DND-41 (cell line): Measurements from ENCODE around the gene ADGRA3.

Experiments
- ATAC-seq: fragments of 200-7000 bp; cut with Tn5 transposase; 3 replicates; pipeline ENCODE4 v1.9.1; 2021; ENCODE audit warnings: low read depth; ENCODE audit not compliant: insufficient read depth
- DNase-seq: peaks from one replicate; pipeline ENCODE4 v3.0.0-alpha.2; 2020
- H2AFZ ChIP-seq: 2 replicates; pipeline ENCODE4 v1.6.0; 2012; ENCODE audit warnings: low read depth, low read length
- H3K27ac ChIP-seq: 2 replicates; pipeline ENCODE4 v1.5.1; 2012; ENCODE audit warnings: low read length, inconsistent platforms
- H3K27me3 ChIP-seq: fragments of 200-600 bp; sonication (generic); 2 replicates; pipeline ENCODE4 v1.6.0; 2012; ENCODE audit warnings: low read length, mild to moderate bottlenecking, inconsistent platforms; ENCODE audit not compliant: insufficient read depth, poor library complexity
- H3K36me3 ChIP-seq: 2 replicates; pipeline ENCODE4 v1.5.1; 2012; ENCODE audit warnings: low read length, inconsistent platforms; ENCODE audit not compliant: insufficient read depth
- H3K4me1 ChIP-seq: 2 replicates; pipeline ENCODE4 v1.5.1; 2012; ENCODE audit warnings: mild to moderate bottlenecking, low read length; ENCODE audit not compliant: insufficient read depth
- H3K4me2 ChIP-seq: 2 replicates; pipeline ENCODE4 v1.6.0; 2012; ENCODE audit warnings: mild to moderate bottlenecking, moderate library complexity, low read length, inconsistent platforms; ENCODE audit not compliant: insufficient read depth
- H3K4me3 ChIP-seq, 2 experiments: fragments of 200-600 bp in 1 of 2; shearing (Covaris generic) in 1 of 2; 2 replicates each; pipeline ENCODE4 v1.5.1; 2012 to 2016; ENCODE audit warnings: inconsistent platforms in 2 of 2, low read length in 2 of 2, mild to moderate bottlenecking in 2 of 2, low read depth in 1 of 2, moderate library complexity in 1 of 2
- H3K79me2 ChIP-seq: 2 replicates; pipeline ENCODE4 v1.6.0; 2012; ENCODE audit warnings: low read length, inconsistent platforms; ENCODE audit not compliant: insufficient read depth
- H3K9ac ChIP-seq: 2 replicates; pipeline ENCODE4 v1.6.0; 2012; ENCODE audit warnings: low read depth, mild to moderate bottlenecking, inconsistent platforms, low read length, moderate library complexity
- H3K9me3 ChIP-seq: 2 replicates; pipeline ENCODE4 v1.5.1; 2012; ENCODE audit warnings: low read length, moderate library complexity, mild to moderate bottlenecking, inconsistent platforms; ENCODE audit not compliant: insufficient read depth, severe bottlenecking
- H4K20me1 ChIP-seq: 2 replicates; pipeline ENCODE4 v1.6.0; 2012; ENCODE audit warnings: low read length; ENCODE audit not compliant: insufficient read depth
- EZH2 ChIP-seq: IDR thresholded peaks from 3 replicates; pipeline ENCODE4 v1.6.1; 2012; ENCODE audit warnings: borderline replicate concordance, low read depth, mild to moderate bottlenecking, moderate library complexity, low read length, inconsistent platforms; ENCODE audit not compliant: severe bottlenecking
- TF ChIP-seq, protein P1 (sequence below): IDR thresholded peaks from 2 replicates; pipeline ENCODE4 v1.5.1; 2012; ENCODE audit warnings: borderline replicate concordance, low read length, moderate library complexity, mild to moderate bottlenecking; ENCODE audit not compliant: poor library complexity, severe bottlenecking; ENCODE audit errors: extremely low read depth

Gene ADGRA3

DNA sequence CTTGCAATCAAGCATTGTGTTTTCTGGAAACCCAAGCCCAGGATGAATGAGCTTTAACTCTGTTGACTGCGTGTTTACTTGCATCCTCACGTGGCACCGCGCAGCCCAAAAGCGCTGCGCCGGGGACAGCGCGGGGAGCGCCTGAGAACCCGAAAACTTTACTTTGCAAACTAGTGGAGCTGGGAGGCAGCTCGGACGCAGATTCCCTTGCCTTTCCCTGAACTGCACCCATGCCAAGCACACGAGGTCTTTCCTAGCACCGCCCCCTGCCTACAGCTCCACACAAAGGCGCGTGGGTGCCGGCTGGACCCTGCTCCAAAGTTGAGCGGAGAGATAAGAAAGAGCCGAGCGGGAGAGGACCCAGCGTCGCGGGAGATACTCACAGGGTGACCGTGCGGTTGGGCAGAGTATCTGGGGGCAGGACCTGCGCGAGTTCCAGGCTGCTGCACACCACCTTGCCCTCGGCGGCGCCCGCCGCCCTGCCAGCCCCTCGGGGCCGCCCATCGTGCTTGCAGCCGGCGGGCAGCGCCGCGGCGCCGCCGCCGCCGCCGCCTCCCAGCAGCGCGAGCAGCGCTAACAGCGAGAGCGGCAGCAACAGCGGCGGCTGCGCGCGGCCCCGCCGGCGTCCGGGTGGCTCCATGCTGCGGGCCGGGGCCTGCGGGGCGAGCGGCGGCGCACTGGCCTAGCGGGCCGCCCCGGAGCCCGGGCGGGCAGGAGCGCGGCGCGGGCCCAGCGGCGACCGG is 550 bp downstream of the ADGRA3 start:
- Histone ChIP-seq H3K27me3 (no peaks in the 10 kb centered on the region), H3K79me2 (peaks cover 27% of the 10 kb centered on the region), H3K4me3 (peak overlapping the region; percentile 31 to 76; a peak in 3 of 4 replicates), H3K36me3 (no peaks in the 10 kb centered on the region), H3K4me1 (peaks cover 13% of the 10 kb centered on the region), H2AFZ (peak overlapping the region; percentile 62), H4K20me1 (no peaks in the 10 kb centered on the region; the same call in 1 of the 2 replicates), H3K4me2 (peak overlapping the region; percentile 72), H3K27ac (no peak overlapping the region), H3K9ac (peak overlapping the region; percentile 52), H3K9me3 (no peaks in the 10 kb centered on the region)
- ATAC-seq, result peak; percentile 68
- peak; percentile 17 for DNase-seq
- TF ChIP-seq, protein P1, sequence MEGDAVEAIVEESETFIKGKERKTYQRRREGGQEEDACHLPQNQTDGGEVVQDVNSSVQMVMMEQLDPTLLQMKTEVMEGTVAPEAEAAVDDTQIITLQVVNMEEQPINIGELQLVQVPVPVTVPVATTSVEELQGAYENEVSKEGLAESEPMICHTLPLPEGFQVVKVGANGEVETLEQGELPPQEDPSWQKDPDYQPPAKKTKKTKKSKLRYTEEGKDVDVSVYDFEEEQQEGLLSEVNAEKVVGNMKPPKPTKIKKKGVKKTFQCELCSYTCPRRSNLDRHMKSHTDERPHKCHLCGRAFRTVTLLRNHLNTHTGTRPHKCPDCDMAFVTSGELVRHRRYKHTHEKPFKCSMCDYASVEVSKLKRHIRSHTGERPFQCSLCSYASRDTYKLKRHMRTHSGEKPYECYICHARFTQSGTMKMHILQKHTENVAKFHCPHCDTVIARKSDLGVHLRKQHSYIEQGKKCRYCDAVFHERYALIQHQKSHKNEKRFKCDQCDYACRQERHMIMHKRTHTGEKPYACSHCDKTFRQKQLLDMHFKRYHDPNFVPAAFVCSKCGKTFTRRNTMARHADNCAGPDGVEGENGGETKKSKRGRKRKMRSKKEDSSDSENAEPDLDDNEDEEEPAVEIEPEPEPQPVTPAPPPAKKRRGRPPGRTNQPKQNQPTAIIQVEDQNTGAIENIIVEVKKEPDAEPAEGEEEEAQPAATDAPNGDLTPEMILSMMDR, result peak; percentile 9
- TF ChIP-seq EZH2, result no peak

DNA sequence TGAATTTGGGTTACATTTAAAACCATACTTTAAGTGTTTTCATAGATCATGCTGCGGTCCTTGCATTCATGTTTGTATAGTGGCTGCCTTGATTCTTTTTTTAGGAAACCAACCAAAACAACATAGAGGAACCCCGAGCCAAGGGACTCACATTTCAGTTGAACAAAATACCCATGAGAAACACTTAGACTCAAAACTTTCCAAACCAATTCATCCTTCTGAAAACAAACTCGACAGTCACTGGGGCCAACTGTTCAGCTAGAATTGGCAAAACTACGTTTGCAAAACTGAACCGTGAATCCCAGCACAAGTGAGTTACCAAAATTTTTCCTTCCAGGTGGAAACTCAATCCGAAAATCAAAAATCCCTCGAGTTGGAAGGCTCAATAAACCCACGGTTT is 1.4 kb downstream of the ADGRA3 start:
- Histone ChIP-seq H3K27me3 (no peaks in the 10 kb centered on the region), H3K9me3 (no peaks in the 10 kb centered on the region), H3K4me2 (peak overlapping the region; percentile 72), H3K79me2 (peaks cover 31% of the 10 kb centered on the region), H4K20me1 (no peaks in the 10 kb centered on the region; the same call in 1 of the 2 replicates), H3K9ac (peak overlapping the region; percentile 52), H3K36me3 (no peaks in the 10 kb centered on the region), H2AFZ (peak overlapping the region; percentile 62), H3K27ac (no peak overlapping the region; the same call in 1 of the 2 replicates), H3K4me1 (peaks cover 13% of the 10 kb centered on the region), H3K4me3 (peak overlapping the region; percentile 31 to 76; a peak in 3 of 4 replicates)
- ATAC-seq, result no peak
- DNase-seq, result no peak
- TF ChIP-seq EZH2, result no peak
- TF ChIP-seq, protein P1, result no peak

DNA sequence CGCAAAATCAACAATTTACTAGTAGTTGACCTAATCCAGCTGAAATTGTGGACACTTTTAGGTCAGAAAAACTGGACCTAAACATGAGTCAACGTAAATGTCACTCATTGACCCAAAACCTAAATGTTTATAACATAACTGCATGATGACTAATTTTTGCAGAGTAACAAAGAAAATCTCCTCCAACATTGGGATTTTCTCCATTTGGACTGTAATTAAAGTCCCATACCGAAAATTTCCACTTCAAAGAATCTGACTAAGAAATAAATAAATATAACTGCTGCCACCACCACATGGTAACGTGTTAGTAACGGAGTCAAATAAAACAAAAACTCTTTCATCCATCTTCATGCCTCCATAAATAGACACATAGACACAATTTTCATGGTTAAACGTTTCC is 1.9 kb downstream of the ADGRA3 start:
- H3K27ac ChIP-seq, result no peak overlapping the region
- no peaks in the 10 kb centered on the region; the same call in 1 of the 2 replicates for H4K20me1 ChIP-seq
- no peaks in the 10 kb centered on the region for H3K36me3 ChIP-seq
- H3K4me3 ChIP-seq, result peak overlapping the region in 1 of 2 experiments; percentile 76; a peak in 3 of 4 replicates
- DNase-seq (no peak), ATAC-seq (no peak)
- peak overlapping the region; percentile 52; the same call in 1 of the 2 replicates for H3K9ac ChIP-seq
- H3K4me1 ChIP-seq, result peaks cover 13% of the 10 kb centered on the region
- H3K27me3 ChIP-seq, result no peaks in the 10 kb centered on the region
- no peak overlapping the region for H2AFZ ChIP-seq
- peaks cover 31% of the 10 kb centered on the region for H3K79me2 ChIP-seq
- peak overlapping the region; percentile 72 for H3K4me2 ChIP-seq
- H3K9me3 ChIP-seq, result no peaks in the 10 kb centered on the region
- TF ChIP-seq EZH2, result no peak
- TF ChIP-seq, protein P1, result no peak
